ENCODE results near the gene REPS2. TPM values are rescaled to one million over a fixed set of nuclear protein-coding genes. Genes with fewer than 3 reads are reported as not detected.

REPS2 gene
- total RNA-seq, 4 donors from 2014 or later = 2.9 to 10.8 (median 6.7) TPM

- DNase-seq (ENCODE audit: low spot score in 2 of 2) = no peak
- H3K4me3 ChIP-seq (ENCODE audit: low read depth, poor library complexity, severe bottlenecking) = no peak overlapping the region
- TF ChIP-seq CTCF (IDR thresholded peaks at IDR 0.05) (no peak), POLR2A (IDR thresholded peaks at IDR 0.05) (no peak)
- 84 to 89% methylated on average over 2 of the region's 2 CpGs for WGBS, 2 donors
- intact Hi-C loops (cut with DNase I; ENCODE audit: low total_unique reads) = no loop called here
These were observed 73.9 kb downstream of the REPS2 start for GRCh38 chrX:17020356-17020755.

GRCh38 chrX:17020851-17021821 is 74.7 kb downstream of the REPS2 start:
- intact Hi-C loops (cut with DNase I; ENCODE audit: low total_unique reads) = no loop called here
- TF ChIP-seq CTCF (IDR thresholded peaks at IDR 0.05) = no peak
- no peak for TF ChIP-seq POLR2A (IDR thresholded peaks at IDR 0.05)
- no peak overlapping the region for H3K4me3 ChIP-seq (ENCODE audit: low read depth, poor library complexity, severe bottlenecking)
- WGBS, 2 donors = 71 to 82% methylated on average over 10 of the region's 10 CpGs
- no peak for DNase-seq (ENCODE audit: low spot score in 2 of 2)

- H3K4me3 ChIP-seq (ENCODE audit: low read depth, poor library complexity, severe bottlenecking) = no peak overlapping the region
- WGBS, 2 donors = 58% methylated on average over 10 of the region's 10 CpGs
These were observed 75.6 kb downstream of the REPS2 start for GRCh38 chrX:17021851-17022604.

GRCh38 chrX:17023661-17024060 is 77.2 kb downstream of the REPS2 start:
- intact Hi-C loops (cut with DNase I; ENCODE audit: low total_unique reads) = no loop called here
- 69 to 88% methylated on average over 2 of the region's 2 CpGs for WGBS, 2 donors
- no peak for DNase-seq (ENCODE audit: low spot score in 2 of 2)
- no peak for TF ChIP-seq POLR2A (IDR thresholded peaks at IDR 0.05)
- TF ChIP-seq CTCF (IDR thresholded peaks at IDR 0.05) = no peak
- no peak overlapping the region for H3K4me3 ChIP-seq (ENCODE audit: low read depth, poor library complexity, severe bottlenecking)

More at GRCh38 chrX:17021851-17022604, 75.6 kb downstream of the REPS2 start:
- no peak for TF ChIP-seq CTCF (IDR thresholded peaks at IDR 0.05)
- DNase-seq (ENCODE audit: low spot score in 2 of 2) = no peak
- intact Hi-C loops (cut with DNase I; ENCODE audit: low total_unique reads) = no loop called here

- TF ChIP-seq POLR2A (IDR thresholded peaks at IDR 0.05) (no peak), CTCF (IDR thresholded peaks at IDR 0.05) (no peak)
- intact Hi-C loops (cut with DNase I; ENCODE audit: low total_unique reads) = no loop called here
- 57 to 80% methylated on average over 11 of the region's 11 CpGs for WGBS, 2 donors
- DNase-seq (ENCODE audit: low spot score in 2 of 2) = no peak
- no peak overlapping the region for H3K4me3 ChIP-seq (ENCODE audit: low read depth, poor library complexity, severe bottlenecking)
These were observed 78.4 kb downstream of the REPS2 start for GRCh38 chrX:17024886-17025285.
